HL-60 (cell line): ENCODE results near the gene MMP24.

Experiments
- POLR2AphosphoS5 ChIP-seq: IDR thresholded peaks from 2 replicates; pipeline ENCODE4 v1.6.1; 2012; ENCODE audit warnings: low read depth
- TF ChIP-seq, protein P1 (sequence below): IDR thresholded peaks from one replicate; pipeline ENCODE4 v1.5.1; 2011; ENCODE audit warnings: low read length, control low read depth, inconsistent platforms; ENCODE audit not compliant: insufficient read depth

DNA sequence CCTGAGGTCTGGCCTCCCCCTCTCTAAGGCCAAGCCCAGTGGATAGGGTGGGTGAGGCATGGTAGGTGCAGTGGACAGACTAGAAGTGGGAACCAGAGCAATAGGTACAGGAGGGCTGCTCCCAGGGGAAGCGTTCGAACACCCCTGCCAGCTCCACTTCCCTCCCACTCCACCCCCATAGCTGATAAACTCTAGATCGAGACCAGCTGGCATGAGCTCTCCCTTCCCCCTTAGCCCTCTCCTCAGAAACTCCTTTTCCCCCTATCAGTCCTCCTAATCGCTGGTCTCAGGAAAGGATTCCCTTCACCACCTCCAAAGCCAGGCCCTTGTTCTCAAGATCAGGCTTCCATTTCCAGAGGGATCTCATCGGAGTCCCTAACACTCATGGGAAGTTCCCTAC is 71.8 kb downstream of the MMP24 start:
- TF ChIP-seq, protein P1, sequence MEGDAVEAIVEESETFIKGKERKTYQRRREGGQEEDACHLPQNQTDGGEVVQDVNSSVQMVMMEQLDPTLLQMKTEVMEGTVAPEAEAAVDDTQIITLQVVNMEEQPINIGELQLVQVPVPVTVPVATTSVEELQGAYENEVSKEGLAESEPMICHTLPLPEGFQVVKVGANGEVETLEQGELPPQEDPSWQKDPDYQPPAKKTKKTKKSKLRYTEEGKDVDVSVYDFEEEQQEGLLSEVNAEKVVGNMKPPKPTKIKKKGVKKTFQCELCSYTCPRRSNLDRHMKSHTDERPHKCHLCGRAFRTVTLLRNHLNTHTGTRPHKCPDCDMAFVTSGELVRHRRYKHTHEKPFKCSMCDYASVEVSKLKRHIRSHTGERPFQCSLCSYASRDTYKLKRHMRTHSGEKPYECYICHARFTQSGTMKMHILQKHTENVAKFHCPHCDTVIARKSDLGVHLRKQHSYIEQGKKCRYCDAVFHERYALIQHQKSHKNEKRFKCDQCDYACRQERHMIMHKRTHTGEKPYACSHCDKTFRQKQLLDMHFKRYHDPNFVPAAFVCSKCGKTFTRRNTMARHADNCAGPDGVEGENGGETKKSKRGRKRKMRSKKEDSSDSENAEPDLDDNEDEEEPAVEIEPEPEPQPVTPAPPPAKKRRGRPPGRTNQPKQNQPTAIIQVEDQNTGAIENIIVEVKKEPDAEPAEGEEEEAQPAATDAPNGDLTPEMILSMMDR, result no peak
- TF ChIP-seq POLR2AphosphoS5, result no peak
